ENCODE results near the gene PTPRJ. TPM values are rescaled to one million over a fixed set of nuclear protein-coding genes. Genes with fewer than 3 reads are reported as not detected.

Gene PTPRJ
- total RNA-seq, 2 donors from 2014 or later: 3.4 to 8.0 TPM

DNA sequence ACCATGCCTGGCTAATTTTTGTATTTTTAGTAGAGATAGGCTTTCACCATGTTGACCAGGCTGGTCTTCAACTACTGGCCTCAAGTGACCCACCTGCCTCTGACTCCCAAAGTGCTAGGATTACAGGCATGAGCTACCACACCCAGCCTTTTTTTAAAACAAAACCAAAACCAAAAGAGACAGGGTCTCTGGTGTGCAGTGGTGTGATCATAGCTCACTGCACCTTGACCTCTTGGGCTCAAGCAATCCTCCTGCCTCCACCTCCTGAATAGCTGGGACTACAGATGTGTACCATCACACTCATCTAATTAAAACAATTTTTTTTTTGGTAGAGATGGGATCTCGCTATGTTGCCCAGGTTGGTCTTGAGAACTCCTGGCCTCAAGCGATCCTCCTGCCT lies 77.7 kb downstream of the PTPRJ start:
- H3K36me3 ChIP-seq: no peaks in the 10 kb centered on the region
- no peak for DNase-seq (ENCODE audit: low spot score)
- H3K4me3 ChIP-seq: no peak overlapping the region
- H3K27ac ChIP-seq: no peak overlapping the region
- no peaks in the 10 kb centered on the region for H3K27me3 ChIP-seq
- H3K9me3 ChIP-seq: no peaks in the 10 kb centered on the region
- peaks cover 0 to 12% of the 10 kb centered on the region in 2 donors for H3K4me1 ChIP-seq
- TF ChIP-seq, protein P1, sequence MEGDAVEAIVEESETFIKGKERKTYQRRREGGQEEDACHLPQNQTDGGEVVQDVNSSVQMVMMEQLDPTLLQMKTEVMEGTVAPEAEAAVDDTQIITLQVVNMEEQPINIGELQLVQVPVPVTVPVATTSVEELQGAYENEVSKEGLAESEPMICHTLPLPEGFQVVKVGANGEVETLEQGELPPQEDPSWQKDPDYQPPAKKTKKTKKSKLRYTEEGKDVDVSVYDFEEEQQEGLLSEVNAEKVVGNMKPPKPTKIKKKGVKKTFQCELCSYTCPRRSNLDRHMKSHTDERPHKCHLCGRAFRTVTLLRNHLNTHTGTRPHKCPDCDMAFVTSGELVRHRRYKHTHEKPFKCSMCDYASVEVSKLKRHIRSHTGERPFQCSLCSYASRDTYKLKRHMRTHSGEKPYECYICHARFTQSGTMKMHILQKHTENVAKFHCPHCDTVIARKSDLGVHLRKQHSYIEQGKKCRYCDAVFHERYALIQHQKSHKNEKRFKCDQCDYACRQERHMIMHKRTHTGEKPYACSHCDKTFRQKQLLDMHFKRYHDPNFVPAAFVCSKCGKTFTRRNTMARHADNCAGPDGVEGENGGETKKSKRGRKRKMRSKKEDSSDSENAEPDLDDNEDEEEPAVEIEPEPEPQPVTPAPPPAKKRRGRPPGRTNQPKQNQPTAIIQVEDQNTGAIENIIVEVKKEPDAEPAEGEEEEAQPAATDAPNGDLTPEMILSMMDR (IDR thresholded peaks at IDR 0.05): no peak

DNA sequence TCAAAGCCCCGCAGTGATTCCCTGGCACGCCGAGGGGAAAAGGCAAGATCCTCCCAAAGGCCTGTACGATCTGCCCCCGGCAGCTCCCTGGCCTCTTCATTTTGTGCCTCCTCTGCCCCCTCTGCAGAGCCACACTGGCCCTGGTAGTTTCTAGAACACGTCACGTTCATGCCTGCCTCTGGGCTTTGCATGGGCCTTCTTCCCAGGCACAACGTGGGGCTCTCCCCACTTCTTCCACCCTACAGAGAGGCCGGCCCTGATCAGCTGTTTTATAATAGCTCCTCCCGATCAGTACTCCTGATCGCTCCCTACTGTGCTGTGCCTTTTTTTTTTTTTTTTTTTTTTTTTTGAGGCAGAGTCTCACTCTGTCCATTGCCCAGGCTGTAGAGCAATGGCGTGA lies 78.4 kb downstream of the PTPRJ start:
- Histone ChIP-seq H3K27ac (no peak overlapping the region), H3K27me3 (no peaks in the 10 kb centered on the region), H3K4me3 (no peak overlapping the region), H3K4me1 (peaks cover 0 to 19% of the 10 kb centered on the region in 2 donors), H3K9me3 (no peaks in the 10 kb centered on the region), H3K36me3 (no peaks in the 10 kb centered on the region)
- no peak for DNase-seq (ENCODE audit: low spot score)
- TF ChIP-seq, protein P1 (IDR thresholded peaks at IDR 0.05): no peak

DNA sequence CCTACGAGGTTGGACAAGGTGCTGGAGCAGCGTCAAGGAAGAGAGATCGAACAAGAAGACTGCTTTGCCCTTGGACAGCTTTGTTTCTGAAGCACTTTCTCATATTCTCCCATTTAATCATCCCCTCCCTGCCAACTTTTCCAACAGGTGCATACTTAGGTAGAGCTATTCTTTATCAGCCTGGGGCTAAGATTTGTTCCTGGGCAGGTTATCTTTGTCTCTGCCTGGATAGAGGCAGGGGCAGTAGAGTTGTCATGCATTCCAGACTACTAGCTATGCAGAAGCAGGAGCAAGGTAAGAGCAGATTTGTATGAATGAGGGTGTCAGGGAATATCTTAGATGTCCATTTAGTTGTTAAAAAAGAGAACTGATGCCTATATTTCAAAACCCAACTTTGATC lies 82.3 kb downstream of the PTPRJ start:
- TF ChIP-seq, protein P1 (IDR thresholded peaks at IDR 0.05): no peak
- Histone ChIP-seq H3K4me3 (no peak overlapping the region), H3K9me3 (no peaks in the 10 kb centered on the region), H3K36me3 (no peaks in the 10 kb centered on the region), H3K27me3 (no peaks in the 10 kb centered on the region), H3K4me1 (peaks cover 0 to 24% of the 10 kb centered on the region in 2 donors), H3K27ac (no peak overlapping the region)
- DNase-seq (ENCODE audit: low spot score): no peak

DNA sequence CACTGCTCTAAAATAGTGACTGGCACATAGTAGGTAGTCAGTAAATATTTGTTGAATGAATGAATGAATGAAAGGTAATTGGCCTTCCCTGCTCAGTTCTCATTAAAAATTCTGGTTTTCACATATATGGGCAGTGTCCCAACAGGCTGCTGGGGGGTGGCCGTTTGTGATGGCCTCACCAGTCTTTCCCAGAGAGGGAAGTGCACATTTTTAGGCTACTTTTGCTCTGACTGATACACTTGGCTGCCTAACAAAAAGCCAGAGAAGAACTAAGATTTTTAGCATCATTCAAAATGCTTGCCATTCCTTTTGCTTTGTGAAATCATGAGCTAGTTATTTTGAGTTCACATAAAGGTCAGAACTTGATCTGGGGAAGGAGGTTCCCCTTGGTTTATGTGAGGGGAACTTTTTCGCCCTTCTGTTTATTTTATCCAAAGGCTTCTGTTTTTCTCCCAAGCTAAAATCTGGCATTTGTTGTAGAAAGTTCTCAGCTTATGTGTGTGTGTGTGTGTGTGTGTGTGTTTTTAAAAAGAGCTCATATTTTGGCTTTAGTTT lies 83.1 kb downstream of the PTPRJ start:
- H3K36me3 ChIP-seq: no peaks in the 10 kb centered on the region
- peaks cover 0 to 28% of the 10 kb centered on the region in 2 donors for H3K4me1 ChIP-seq
- TF ChIP-seq, protein P1 (IDR thresholded peaks at IDR 0.05): no peak
- peak overlapping the region; percentile 51 to 70 for H3K27ac ChIP-seq
- DNase-seq (ENCODE audit: low spot score): peak; percentile 66
- H3K27me3 ChIP-seq: no peaks in the 10 kb centered on the region
- H3K9me3 ChIP-seq: no peaks in the 10 kb centered on the region
- H3K4me3 ChIP-seq: no peak overlapping the region

DNA sequence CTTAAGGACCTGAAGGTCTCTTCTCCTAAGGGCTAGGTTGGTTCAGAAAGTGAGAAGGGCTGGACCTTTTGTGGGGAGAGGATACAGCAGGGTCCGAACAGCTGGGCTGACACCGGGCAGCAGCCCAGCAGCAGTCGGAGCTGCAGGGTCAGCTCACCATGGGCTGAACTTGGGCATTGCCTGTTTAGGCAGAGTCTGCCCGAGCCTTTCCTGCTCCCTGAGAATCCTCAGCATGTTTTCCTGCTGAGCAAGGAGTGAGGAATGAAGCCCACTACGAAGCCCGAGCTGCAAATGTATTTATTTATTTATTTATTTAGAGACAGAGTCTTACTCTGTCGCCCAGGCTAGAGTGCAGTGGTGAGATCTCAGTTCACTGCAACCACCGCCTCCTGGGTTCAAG lies 83.9 kb downstream of the PTPRJ start:
- Histone ChIP-seq H3K27ac (peak overlapping the region; percentile 51 to 70), H3K4me1 (peaks cover 0 to 28% of the 10 kb centered on the region in 2 donors), H3K9me3 (no peaks in the 10 kb centered on the region), H3K36me3 (no peaks in the 10 kb centered on the region), H3K4me3 (no peak overlapping the region), H3K27me3 (no peaks in the 10 kb centered on the region)
- TF ChIP-seq, protein P1 (IDR thresholded peaks at IDR 0.05): no peak
- no peak for DNase-seq (ENCODE audit: low spot score)
